Panc1 (cell line): ENCODE results near the gene CCDC40. TPM values are rescaled to one million over a fixed set of nuclear protein-coding genes. Genes with fewer than 3 reads are reported as not detected.

Source experiments
- ATAC-seq: fragments of 200-7000 bp; cut with Tn5 transposase; 2 replicates; pipeline ENCODE4 v1.9.1; 2020; ENCODE audit warnings: mild to moderate bottlenecking, moderate library complexity
- BruUV-seq: library from RNA; stranded (reverse); fragments of 400-500 nt; replicated peaks from 2 replicates; lab custom pipeline; 2021; lab: Mats Ljungman, UMichigan
- CTCF ChIA-PET: fragments of 300-600 bp; sonication (Branson Sonifier 250); formaldehyde crosslinking; loops from one replicate; lab custom pipeline; 2022; ENCODE audit warnings: antibody characterized with exemption; lab: Charles Lee
- POLR2A ChIA-PET: fragments of 300-600 bp; sonication (Branson Sonifier 250); formaldehyde crosslinking; loops from one replicate; lab custom pipeline; 2022; ENCODE audit warnings: antibody characterized with exemption; lab: Charles Lee
- DNase-seq: peaks from one replicate; pipeline ENCODE4 v3.0.0-alpha.2; 2010; ENCODE audit warnings: low read depth, low spot score
- H3K27ac ChIP-seq: 2 replicates; pipeline ENCODE4 v1.5.1; 2011; ENCODE audit warnings: mild to moderate bottlenecking, low read length, inconsistent platforms
- H3K27me3 ChIP-seq: fragments of 200-500 bp; sonication (Bioruptor generic); 2 replicates; pipeline ENCODE4 v1.6.0; 2014; ENCODE audit warnings: low read length, inconsistent platforms; ENCODE audit not compliant: control insufficient read depth, insufficient read depth
- H3K36me3 ChIP-seq: fragments of 200-500 bp; sonication (Bioruptor generic); 2 replicates; pipeline ENCODE4 v1.5.1; 2014; ENCODE audit warnings: inconsistent platforms, mild to moderate bottlenecking, low read length, moderate library complexity; ENCODE audit not compliant: control insufficient read depth, insufficient read depth
- H3K4me1 ChIP-seq: 2 replicates; pipeline ENCODE4 v1.5.1; 2011; ENCODE audit warnings: inconsistent platforms, mild to moderate bottlenecking, low read length, moderate library complexity; ENCODE audit not compliant: control insufficient read depth, insufficient read depth
- H3K4me3 ChIP-seq, 2 experiments: 2 replicates each; pipeline ENCODE4 v1.5.1; 2011 to 2012; ENCODE audit warnings: low read depth in 2 of 2, low read length in 2 of 2, mild to moderate bottlenecking in 2 of 2, inconsistent platforms in 1 of 2, moderate library complexity in 1 of 2
- H3K9me3 ChIP-seq: fragments of 200-500 bp; sonication (Bioruptor generic); 2 replicates; pipeline ENCODE4 v1.5.1; 2014; ENCODE audit warnings: low read depth, mild to moderate bottlenecking, inconsistent platforms, low read length, moderate library complexity; ENCODE audit not compliant: control insufficient read depth, insufficient read depth
- CTCF ChIP-seq: fragments of 450-650 bp; IDR thresholded peaks from 2 replicates; pipeline ENCODE4 v1.5.1; 2017; ENCODE audit warnings: mild to moderate bottlenecking
- POLR2AphosphoS5 ChIP-seq: IDR thresholded peaks from 2 replicates; pipeline ENCODE4 v1.6.1; 2012; ENCODE audit warnings: mild to moderate bottlenecking, low read depth, low read length, moderate library complexity
- REST ChIP-seq, 2 experiments: IDR thresholded peaks; 2 replicates each; pipeline ENCODE4 v1.6.1; 2011 to 2012; ENCODE audit warnings: low read depth in 2 of 2, control low read depth in 1 of 2, low read length in 1 of 2, mild to moderate bottlenecking in 1 of 2, moderate library complexity in 1 of 2; ENCODE audit not compliant: insufficient read depth in 1 of 2
- SIN3A ChIP-seq: IDR thresholded peaks from 2 replicates; pipeline ENCODE4 v1.6.1; 2012; ENCODE audit warnings: low read depth, mild to moderate bottlenecking, low read length, moderate library complexity, borderline replicate concordance; ENCODE audit not compliant: insufficient read depth
- TCF7L2 ChIP-seq: IDR thresholded peaks from 2 replicates; pipeline ENCODE4 v1.6.1; 2011; ENCODE audit warnings: mild to moderate bottlenecking, low read depth, low read length, inconsistent platforms
- in situ Hi-C: cut with HindIII; loops from 2 replicates; pipeline ENCODE4 v1.10.0; 2016; ENCODE audit warnings: low sequenced_read_pairs, low pct_unique_long_range_greater_than_20kb
- intact Hi-C: fragments of 100-400 bp; cut with micrococcal nuclease; formaldehyde crosslinking; loops from one replicate; pipeline ENCODE4 v1.10.0; 2022; ENCODE audit not compliant: unreplicated experiment
- total RNA-seq: library from RNA; stranded (reverse); gene quantifications from one replicate; pipeline ENCODE4 v1.2.1, GENCODE V29; 2021; ENCODE audit not compliant: unreplicated experiment

Gene CCDC40
- total RNA-seq, 1 experiment from 2014 or later: 18.0 TPM

- Histone ChIP-seq H3K36me3 (no peaks in the 10 kb centered on the region), H3K4me3 (no peak overlapping the region), H3K9me3 (no peaks in the 10 kb centered on the region), H3K27me3 (no peaks in the 10 kb centered on the region), H3K4me1 (0 out of 2 replicates have a peak, but pooled peaks cover 3% of the 10 kb centered on the region), H3K27ac (no peak overlapping the region)
- BruUV-seq: no TSS peak
- ChIA-PET CTCF (interaction anchor here (0.5 to 1.1 kb wide), 4 partner anchors 10 to 325 kb away, joined by 3 read pairs; partner anchors contain the start of gene GAA), POLR2A (interaction anchor here (0.5 kb wide), 1 partner anchor 868 kb away, joined by 3 read pairs; no protein-coding TSS in a partner anchor)
- TF ChIP-seq CTCF (peak; percentile 34; the same call in 1 of the 2 replicates), POLR2AphosphoS5 (no peak), SIN3A (no peak), TCF7L2 (no peak), REST (IDR thresholded peaks at IDR 0.05; ENCODE audit: insufficient read depth in 1 of 2, low read depth in 2 of 2, low read length in 1 of 2) (no peak)
- intact Hi-C loops (no loop called here), in situ Hi-C loops (no loop called here)
- peak; percentile 84 for ATAC-seq
- DNase-seq: no peak
Observed at GRCh38 chr17:80124351-80124981, 88.0 kb downstream of the CCDC40 start.

- in situ Hi-C loops: no loop called here
- DNase-seq (no peak), ATAC-seq (no peak)
- Histone ChIP-seq H3K36me3 (no peaks in the 10 kb centered on the region), H3K9me3 (no peaks in the 10 kb centered on the region), H3K4me3 (no peak overlapping the region), H3K27ac (no peak overlapping the region), H3K27me3 (no peaks in the 10 kb centered on the region), H3K4me1 (0 out of 2 replicates have a peak, but pooled peaks cover 3% of the 10 kb centered on the region)
- POLR2A ChIA-PET: no interaction called here
- CTCF ChIA-PET: no interaction called here
- no TSS peak for BruUV-seq
- no peak for TF ChIP-seq POLR2AphosphoS5
- no peak for TF ChIP-seq SIN3A
- no peak for TF ChIP-seq CTCF
- TF ChIP-seq TCF7L2: no peak
- TF ChIP-seq REST (IDR thresholded peaks at IDR 0.05; ENCODE audit: insufficient read depth in 1 of 2, low read depth in 2 of 2, low read length in 1 of 2): no peak
- intact Hi-C loops: no loop called here
Observed at GRCh38 chr17:80125656-80126448, 89.4 kb downstream of the CCDC40 start.
